Neural cell (in vitro differentiated cells): ENCODE measurements around the gene POLR1D. TPM values are rescaled to one million over a fixed set of nuclear protein-coding genes. Genes with fewer than 3 reads are reported as not detected.

Source experiments
- H2AFZ ChIP-seq: fragments of 200-600, 300-800 bp; sonication (generic), shearing (Covaris generic); 2 replicates; pipeline ENCODE4 v1.6.0; 2014; ENCODE audit warnings: low read depth, mild to moderate bottlenecking, antibody characterized with exemption, low read length, moderate library complexity
- H3F3A ChIP-seq: fragments of 200-600 bp; shearing (Covaris generic); 2 replicates; pipeline ENCODE4 v1.6.1; 2016; ENCODE audit warnings: mild to moderate bottlenecking, moderate library complexity, mixed read lengths, antibody characterized with exemption, low read length; ENCODE audit not compliant: insufficient read depth, poor library complexity, severe bottlenecking
- H3K27ac ChIP-seq: fragments of 200-600, 300-800 bp; sonication (generic), shearing (Covaris generic); 2 replicates; pipeline ENCODE4 v1.5.1; 2014; ENCODE audit warnings: mild to moderate bottlenecking, low read length, moderate library complexity
- H3K27me3 ChIP-seq: fragments of 300-800, 200-600 bp; sonication (generic), shearing (Covaris generic); 2 replicates; pipeline ENCODE4 v1.6.0; 2014; ENCODE audit warnings: mild to moderate bottlenecking, low read depth, low read length, moderate library complexity; ENCODE audit not compliant: insufficient read depth
- H3K36me3 ChIP-seq: fragments of 300-800, 200-600 bp; sonication (generic), shearing (Covaris generic); 2 replicates; pipeline ENCODE4 v1.5.1; 2014; ENCODE audit warnings: mild to moderate bottlenecking, antibody characterized with exemption, low read length, moderate library complexity; ENCODE audit not compliant: insufficient read depth
- H3K4me2 ChIP-seq: fragments of 300-800, 200-600 bp; sonication (generic), shearing (Covaris generic); 2 replicates; pipeline ENCODE4 v1.6.0; 2014; ENCODE audit warnings: mild to moderate bottlenecking, low read length
- H3K4me3 ChIP-seq: fragments of 300-800, 200-600 bp; sonication (generic), shearing (Covaris generic); 2 replicates; pipeline ENCODE4 v1.5.1; 2014; ENCODE audit warnings: mild to moderate bottlenecking, low read length, moderate library complexity
- H3K79me2 ChIP-seq: fragments of 200-600 bp; shearing (Covaris generic); replicated peaks from 2 replicates; pipeline ENCODE4 v1.6.0; 2014; ENCODE audit warnings: mild to moderate bottlenecking, low read length, moderate library complexity; ENCODE audit not compliant: insufficient read depth
- H3K9ac ChIP-seq: fragments of 300-800, 200-600 bp; sonication (generic), shearing (Covaris generic); 2 replicates; pipeline ENCODE4 v1.6.1; 2016; ENCODE audit warnings: mild to moderate bottlenecking, low read length, mixed read lengths
- H3K9me2 ChIP-seq: fragments of 200-600 bp; shearing (Covaris generic); 2 replicates; pipeline ENCODE4 v1.6.1; 2016; ENCODE audit warnings: mild to moderate bottlenecking, low read length, mixed read lengths; ENCODE audit not compliant: insufficient read depth
- H3K9me3 ChIP-seq: fragments of 200-600, 300-800 bp; sonication (generic), shearing (Covaris generic); 2 replicates; pipeline ENCODE4 v1.6.1; 2016; ENCODE audit warnings: mild to moderate bottlenecking, mixed run types, low read length, moderate library complexity, mixed read lengths
- H4K20me1 ChIP-seq: fragments of 200-600 bp; shearing (Covaris generic); 2 replicates; pipeline ENCODE4 v1.6.1; 2016; ENCODE audit warnings: mild to moderate bottlenecking, mixed run types; ENCODE audit not compliant: insufficient read depth
- EP300 ChIP-seq: fragments of 450-650 bp; conservative IDR thresholded peaks from 2 replicates; pipeline ENCODE4 v1.6.1; 2014; ENCODE audit warnings: antibody characterized with exemption, mild to moderate bottlenecking, moderate library complexity; ENCODE audit not compliant: poor library complexity, severe bottlenecking
- EZH2 ChIP-seq: fragments of 200-600, 300-800 bp; shearing (Covaris generic), sonication (generic); IDR thresholded peaks from 2 replicates; pipeline ENCODE4 v1.6.1; 2014; ENCODE audit warnings: antibody characterized with exemption, low read length, borderline replicate concordance, mild to moderate bottlenecking; ENCODE audit not compliant: insufficient read depth, poor library complexity, severe bottlenecking
- MXI1 ChIP-seq: fragments of 450-650 bp; conservative IDR thresholded peaks from 2 replicates; pipeline ENCODE4 v1.6.1; 2014; ENCODE audit warnings: antibody characterized with exemption, mild to moderate bottlenecking; ENCODE audit not compliant: poor library complexity, severe bottlenecking
- POLR2AphosphoS5 ChIP-seq: IDR thresholded peaks from 2 replicates; pipeline ENCODE4 v1.6.1; 2012
- RAD21 ChIP-seq: fragments of 450-650 bp; conservative IDR thresholded peaks from 2 replicates; pipeline ENCODE4 v1.6.1; 2014; ENCODE audit warnings: antibody characterized with exemption, mild to moderate bottlenecking, moderate library complexity
- SMC3 ChIP-seq: fragments of 450-650 bp; conservative IDR thresholded peaks from 2 replicates; pipeline ENCODE4 v1.6.1; 2014; ENCODE audit warnings: antibody characterized with exemption, mild to moderate bottlenecking, moderate library complexity; ENCODE audit not compliant: poor library complexity
- TAF1 ChIP-seq: IDR thresholded peaks from 2 replicates; pipeline ENCODE4 v1.6.1; 2012; ENCODE audit warnings: low read depth
- polyA plus RNA-seq: library from polyadenylated mRNA; depleted of rRNA; stranded (reverse); fragments of >200 nt; gene quantifications from 2 replicates; pipeline ENCODE4 v1.2.3, GENCODE V29; 2014
- TF ChIP-seq, protein P1 (sequence below): fragments of 450-650 bp; IDR thresholded peaks from 2 replicates; pipeline ENCODE4 v1.5.1; 2014; ENCODE audit warnings: antibody characterized with exemption, mild to moderate bottlenecking, moderate library complexity; ENCODE audit not compliant: poor library complexity, severe bottlenecking
- TF ChIP-seq, protein P2 (sequence below): IDR thresholded peaks from 2 replicates; pipeline ENCODE4 v1.6.1; 2012; ENCODE audit warnings: borderline replicate concordance

POLR1D gene
- polyA plus RNA-seq, 1 donor from 2014 or later: 179 TPM

DNA sequence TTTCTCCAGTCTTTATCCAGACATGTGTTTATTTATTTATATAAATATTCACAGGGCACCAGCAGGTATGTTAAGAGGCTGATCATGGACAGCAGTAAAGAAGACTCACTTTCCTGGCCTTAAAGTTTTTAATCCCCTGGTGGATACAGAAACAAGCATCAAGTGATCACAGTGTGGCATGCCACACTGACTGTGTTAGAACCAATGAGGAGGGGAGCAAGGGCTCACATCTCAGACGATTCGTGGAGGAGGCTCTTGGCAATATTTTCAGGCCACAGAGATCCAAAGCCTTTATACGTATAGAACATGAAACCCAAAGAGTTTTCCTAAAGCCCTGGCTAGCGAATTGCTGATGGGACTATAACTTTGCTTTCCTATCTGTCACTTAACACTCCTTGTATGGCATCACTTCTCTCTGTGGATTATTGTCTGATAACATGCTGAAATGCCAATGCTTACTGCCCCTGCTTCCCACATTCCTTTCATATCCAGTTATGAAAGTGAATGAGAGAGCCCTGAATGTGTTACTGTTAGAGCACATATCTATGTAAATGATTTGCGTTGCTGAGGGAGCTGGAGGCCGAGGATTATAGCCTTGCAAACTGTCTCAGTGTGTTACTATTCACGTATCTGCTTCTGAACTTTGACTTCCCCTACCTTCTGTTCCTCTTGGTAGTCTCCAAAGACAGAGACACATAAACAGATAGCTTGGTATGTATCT lies 37.6 kb downstream of the POLR1D start:
- H3K36me3 ChIP-seq: no peaks in the 10 kb centered on the region

DNA sequence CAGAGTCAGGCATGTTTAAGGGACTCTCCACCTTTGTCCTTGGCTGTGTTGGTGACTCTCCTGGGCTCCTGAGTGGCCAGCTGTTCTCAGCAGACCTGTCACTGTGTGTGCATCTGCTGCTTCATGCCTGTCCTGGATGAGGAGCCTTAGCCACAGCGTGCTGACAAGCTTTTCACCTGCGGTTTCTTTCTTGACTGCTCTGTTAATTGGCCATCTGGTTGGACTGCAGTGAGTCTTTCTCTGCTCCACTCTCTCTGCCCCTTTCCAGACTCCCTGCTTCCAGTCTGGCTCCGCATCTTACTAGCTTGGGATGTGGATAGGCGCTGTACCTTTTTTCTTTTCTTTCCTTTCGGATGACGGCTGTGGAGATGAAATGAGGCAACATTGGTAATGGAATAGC lies 38.8 kb downstream of the POLR1D start:
- Histone ChIP-seq H3K9me2 (no peaks in the 10 kb centered on the region), H3K9me3 (no peaks in the 10 kb centered on the region), H4K20me1 (no peaks in the 10 kb centered on the region)

More for the DNA sequence above, 37.6 kb downstream of the POLR1D start:
- Histone ChIP-seq H3K9me3 (no peaks in the 10 kb centered on the region), H3K4me3 (no peak overlapping the region), H2AFZ (no peak overlapping the region), H3K4me2 (no peak overlapping the region), H3K9me2 (no peaks in the 10 kb centered on the region), H3F3A (no peaks in the 10 kb centered on the region), H3K9ac (no peak overlapping the region), H4K20me1 (no peaks in the 10 kb centered on the region), H3K27me3 (no peaks in the 10 kb centered on the region), H3K79me2 (no peaks in the 10 kb centered on the region), H3K27ac (no peak overlapping the region)
- no peak for TF ChIP-seq RAD21
- no peak for TF ChIP-seq TAF1
- TF ChIP-seq POLR2AphosphoS5: no peak
- no peak for TF ChIP-seq EZH2
- TF ChIP-seq MXI1: no peak
- TF ChIP-seq, protein P1, sequence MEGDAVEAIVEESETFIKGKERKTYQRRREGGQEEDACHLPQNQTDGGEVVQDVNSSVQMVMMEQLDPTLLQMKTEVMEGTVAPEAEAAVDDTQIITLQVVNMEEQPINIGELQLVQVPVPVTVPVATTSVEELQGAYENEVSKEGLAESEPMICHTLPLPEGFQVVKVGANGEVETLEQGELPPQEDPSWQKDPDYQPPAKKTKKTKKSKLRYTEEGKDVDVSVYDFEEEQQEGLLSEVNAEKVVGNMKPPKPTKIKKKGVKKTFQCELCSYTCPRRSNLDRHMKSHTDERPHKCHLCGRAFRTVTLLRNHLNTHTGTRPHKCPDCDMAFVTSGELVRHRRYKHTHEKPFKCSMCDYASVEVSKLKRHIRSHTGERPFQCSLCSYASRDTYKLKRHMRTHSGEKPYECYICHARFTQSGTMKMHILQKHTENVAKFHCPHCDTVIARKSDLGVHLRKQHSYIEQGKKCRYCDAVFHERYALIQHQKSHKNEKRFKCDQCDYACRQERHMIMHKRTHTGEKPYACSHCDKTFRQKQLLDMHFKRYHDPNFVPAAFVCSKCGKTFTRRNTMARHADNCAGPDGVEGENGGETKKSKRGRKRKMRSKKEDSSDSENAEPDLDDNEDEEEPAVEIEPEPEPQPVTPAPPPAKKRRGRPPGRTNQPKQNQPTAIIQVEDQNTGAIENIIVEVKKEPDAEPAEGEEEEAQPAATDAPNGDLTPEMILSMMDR: no peak
- TF ChIP-seq, protein P2, sequence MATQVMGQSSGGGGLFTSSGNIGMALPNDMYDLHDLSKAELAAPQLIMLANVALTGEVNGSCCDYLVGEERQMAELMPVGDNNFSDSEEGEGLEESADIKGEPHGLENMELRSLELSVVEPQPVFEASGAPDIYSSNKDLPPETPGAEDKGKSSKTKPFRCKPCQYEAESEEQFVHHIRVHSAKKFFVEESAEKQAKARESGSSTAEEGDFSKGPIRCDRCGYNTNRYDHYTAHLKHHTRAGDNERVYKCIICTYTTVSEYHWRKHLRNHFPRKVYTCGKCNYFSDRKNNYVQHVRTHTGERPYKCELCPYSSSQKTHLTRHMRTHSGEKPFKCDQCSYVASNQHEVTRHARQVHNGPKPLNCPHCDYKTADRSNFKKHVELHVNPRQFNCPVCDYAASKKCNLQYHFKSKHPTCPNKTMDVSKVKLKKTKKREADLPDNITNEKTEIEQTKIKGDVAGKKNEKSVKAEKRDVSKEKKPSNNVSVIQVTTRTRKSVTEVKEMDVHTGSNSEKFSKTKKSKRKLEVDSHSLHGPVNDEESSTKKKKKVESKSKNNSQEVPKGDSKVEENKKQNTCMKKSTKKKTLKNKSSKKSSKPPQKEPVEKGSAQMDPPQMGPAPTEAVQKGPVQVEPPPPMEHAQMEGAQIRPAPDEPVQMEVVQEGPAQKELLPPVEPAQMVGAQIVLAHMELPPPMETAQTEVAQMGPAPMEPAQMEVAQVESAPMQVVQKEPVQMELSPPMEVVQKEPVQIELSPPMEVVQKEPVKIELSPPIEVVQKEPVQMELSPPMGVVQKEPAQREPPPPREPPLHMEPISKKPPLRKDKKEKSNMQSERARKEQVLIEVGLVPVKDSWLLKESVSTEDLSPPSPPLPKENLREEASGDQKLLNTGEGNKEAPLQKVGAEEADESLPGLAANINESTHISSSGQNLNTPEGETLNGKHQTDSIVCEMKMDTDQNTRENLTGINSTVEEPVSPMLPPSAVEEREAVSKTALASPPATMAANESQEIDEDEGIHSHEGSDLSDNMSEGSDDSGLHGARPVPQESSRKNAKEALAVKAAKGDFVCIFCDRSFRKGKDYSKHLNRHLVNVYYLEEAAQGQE: no peak
- TF ChIP-seq EP300: no peak
- no peak for TF ChIP-seq SMC3

More for the DNA sequence above, 38.8 kb downstream of the POLR1D start:
- H3K27ac ChIP-seq: no peak overlapping the region
- H3K27me3 ChIP-seq: no peaks in the 10 kb centered on the region
- H3K9ac ChIP-seq: no peak overlapping the region
- H3F3A ChIP-seq: no peaks in the 10 kb centered on the region
- no peak overlapping the region for H2AFZ ChIP-seq
- no peaks in the 10 kb centered on the region for H3K36me3 ChIP-seq
- H3K79me2 ChIP-seq: no peaks in the 10 kb centered on the region
- no peak for TF ChIP-seq TAF1
- TF ChIP-seq MXI1: no peak
- TF ChIP-seq, protein P2: no peak
- TF ChIP-seq SMC3: no peak
- no peak for TF ChIP-seq POLR2AphosphoS5
- TF ChIP-seq EZH2: no peak
- TF ChIP-seq EP300: no peak
- TF ChIP-seq, protein P1: no peak
- TF ChIP-seq RAD21: no peak
- no peak overlapping the region for H3K4me3 ChIP-seq
- no peak overlapping the region for H3K4me2 ChIP-seq
